ENCODE results near the gene DKK1.

GRCh38 chr10:52337225-52337624, 23.1 kb downstream of the DKK1 start:
- TF ChIP-seq L3MBTL2 (conservative IDR thresholded peaks at IDR 0.05) (no peak), ZNF384 (IDR thresholded peaks at IDR 0.05) (no peak), ELF4 (IDR thresholded peaks at IDR 0.05) (no peak), BHLHE40 (IDR thresholded peaks at IDR 0.05; ENCODE audit: borderline replicate concordance) (no peak), TARDBP (IDR thresholded peaks at IDR 0.05) (no peak), FOXM1 (IDR thresholded peaks at IDR 0.05; ENCODE audit: borderline replicate concordance) (no peak)

Measured in HEK293T (cell line).